Pancreas (tissue), 10 donors: ENCODE data around the gene COMTD1. TPM values are rescaled to one million over a fixed set of nuclear protein-coding genes. Genes with fewer than 3 reads are reported as not detected.

Experiments used
- ATAC-seq, 4 donors: fragments of 200-7000 bp; cut with Tn5 transposase; one replicate each; pipeline versions ENCODE4 v1.8.0 to v1.9.1; 2020; ENCODE audit warnings: mild to moderate bottlenecking in 4 of 4, moderate library complexity in 4 of 4
- DNase-seq, 6 donors: peaks; one replicate each; pipeline ENCODE4 v3.0.0-alpha.2; 2020
- FAIRE-seq: peaks from 2 replicates; lab custom pipeline; 2012; peaks lifted over from hg19 to GRCh38; lab: Jason Lieb, UNC
- H3K27ac ChIP-seq, 4 donors: fragments of 200-600 bp; sonication (generic); 1 replicate in 3 of 4; 2 replicates in 1 of 4; pipeline versions ENCODE4 v1.5.0 to v1.8.0; 2020
- H3K27me3 ChIP-seq, 4 donors: fragments of 200-600 bp; one replicate each; pipeline ENCODE4 v1.8.0; 2021
- H3K36me3 ChIP-seq, 3 donors: fragments of 200-600 bp; sonication (generic) in 1 of 3; one replicate each; pipeline versions ENCODE4 v1.5.0 to v1.8.0; 2020 to 2021
- H3K4me1 ChIP-seq, 3 donors: fragments of 200-600 bp; one replicate each; pipeline ENCODE4 v1.8.0; 2021
- H3K4me3 ChIP-seq, 4 donors: fragments of 200-600 bp; sonication (generic) in 2 of 4; one replicate each; pipeline versions ENCODE4 v1.5.0 to v1.8.0; 2020 to 2021
- H3K9me3 ChIP-seq, 4 donors: fragments of 200-600 bp; one replicate each; pipeline ENCODE4 v1.8.0; 2021
- CTCF ChIP-seq, 4 donors: fragments of 200-600 bp; sonication (generic) in 3 of 4; IDR thresholded peaks; one replicate each; pipeline versions ENCODE4 v1.5.0 to v1.8.0; 2021; ENCODE audit warnings: antibody characterized with exemption in 4 of 4
- WGBS, 2 donors: extraction: QIAGEN DNeasy Blood & Tissue Kit; methylation state at CpG; one replicate each; pipeline ENCODE4 v1.1.7; 2013; 5-methylcytosine and 5-hydroxymethylcytosine counted together
- intact Hi-C, 3 donors: fragments of 100-400 bp; cut with DNase I; formaldehyde crosslinking; loops; one replicate each; pipeline versions ENCODE4 v1.11.1 to v1.14.2; 2022
- polyA plus RNA-seq, 2 donors: library from polyadenylated mRNA; stranded (reverse); fragments of 200-250 nt; gene quantifications; one replicate each; pipeline ENCODE4 v1.2.3, GENCODE V29; 2013
- total RNA-seq, 6 donors: library from RNA; stranded (reverse); fragmentation: NEBNext Ultra II Directional in 4 of 6; extraction: Animal tissue kit (Norgen Biotek cat#: 25700) in 4 of 6; gene quantifications; one replicate each; pipeline versions ENCODE4 v1.2.1 to v1.2.4, GENCODE V29; 2021 to 2023
- donor health status: healthy with polysubstance abuse.
- donor health status: DM: no; HTN: no; CAD: no; lungs with moderate emphysema.
- donor health status: DM: no; HTN: no; CAD: no.
- donor health status: control.
- donor health status: control.
- donor health status: Bipolar disorder and iron deficiency.
- donor health status: DM: yes; HTN: yes; CAD: no.
- donor health status: DM: no; HTN: no; CAD: no.
- donor health status: DM: no; HTN: no; CAD: no.
- donor health status: DM: yes; HTN: yes; CAD: no.

COMTD1 gene
- total and polyA plus RNA-seq, 8 donors, result 54.1 to 318 (median 72.5) TPM

DNA sequence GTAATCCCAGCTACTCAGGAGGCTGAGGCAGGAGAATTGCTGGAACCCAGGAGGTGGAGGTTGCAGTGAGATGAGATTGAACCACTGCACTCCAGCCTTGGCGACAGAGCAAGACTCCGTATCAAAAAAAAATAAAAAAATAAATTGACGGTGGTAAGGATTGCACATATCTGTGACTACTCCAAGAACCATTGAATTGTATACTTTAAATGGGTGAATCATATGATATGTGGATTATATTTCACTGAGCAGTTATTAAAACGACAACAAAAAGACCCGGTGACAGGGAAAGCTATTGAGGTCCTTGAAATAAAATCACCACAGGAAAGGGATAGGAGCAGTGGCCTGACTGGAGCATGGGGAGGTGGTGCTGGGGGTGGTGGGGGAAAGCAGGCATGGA, 31.2 kb upstream of the COMTD1 start:
- Histone ChIP-seq H3K27me3 (no peaks in the 10 kb centered on the region), H3K27ac (no peak overlapping the region), H3K9me3 (no peaks in the 10 kb centered on the region), H3K4me3 (no peak overlapping the region), H3K36me3 (no peaks in the 10 kb centered on the region), H3K4me1 (peaks cover 11 to 17% (median 14%) of the 10 kb centered on the region in 3 donors)
- intact Hi-C loops, result no loop called here
- 91 to 94% methylated on average over 5 of the region's 5 CpGs for WGBS, 2 donors
- DNase-seq (no peak), ATAC-seq (no peak), FAIRE-seq (no peak)
- no peak for TF ChIP-seq CTCF (IDR thresholded peaks at IDR 0.05)

GRCh38 chr10:75265856-75266255, 30.1 kb upstream of the COMTD1 start:
- 78 to 84% methylated on average over 6 of the region's 6 CpGs for WGBS, 2 donors
- H3K27ac ChIP-seq, result no peak overlapping the region
- no peaks in the 10 kb centered on the region for H3K36me3 ChIP-seq
- FAIRE-seq, result no peak
- peaks cover 21 to 24% (median 23%) of the 10 kb centered on the region in 3 donors for H3K4me1 ChIP-seq
- peak in 1 of 6 donors; percentile 22 for DNase-seq
- H3K9me3 ChIP-seq, result no peaks in the 10 kb centered on the region
- intact Hi-C loops, result no loop called here
- H3K4me3 ChIP-seq, result no peak overlapping the region
- no peaks in the 10 kb centered on the region for H3K27me3 ChIP-seq
- TF ChIP-seq CTCF (IDR thresholded peaks at IDR 0.05), result no peak
- no peak for ATAC-seq

DNA sequence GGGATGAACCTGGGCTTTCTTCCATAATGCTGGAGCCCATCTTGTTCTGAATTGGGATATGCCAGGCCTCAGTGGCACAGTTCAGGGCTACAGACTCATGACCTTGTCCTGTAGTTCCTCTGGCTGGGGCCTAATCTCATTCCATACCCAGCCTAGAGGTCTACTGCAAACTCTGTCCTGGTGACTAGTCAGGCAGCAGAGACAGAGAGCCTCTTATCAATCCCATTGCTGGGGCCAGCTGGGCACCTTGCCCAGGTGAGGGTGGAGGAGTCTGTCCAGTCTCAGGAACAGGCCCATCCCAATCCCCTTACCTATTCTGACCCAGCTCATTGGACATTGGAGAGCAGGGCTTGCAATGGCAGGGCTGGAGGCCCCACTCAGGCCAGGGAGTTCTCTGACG, 28.0 kb upstream of the COMTD1 start:
- no peak overlapping the region for H3K4me3 ChIP-seq
- DNase-seq (peak; percentile 67 to 92 (median 79)), ATAC-seq (peak; percentile 33 to 59 (median 52)), FAIRE-seq (no peak)
- intact Hi-C loops, result no loop called here
- peak overlapping the region; percentile 91 to 94 (median 93) for H3K27ac ChIP-seq
- H3K27me3 ChIP-seq, result no peaks in the 10 kb centered on the region
- 58 to 70% methylated on average over 1 of the region's 1 CpG for WGBS, 2 donors
- peaks cover 21 to 24% (median 23%) of the 10 kb centered on the region in 3 donors for H3K4me1 ChIP-seq
- no peak for TF ChIP-seq CTCF (IDR thresholded peaks at IDR 0.05)
- no peaks in the 10 kb centered on the region for H3K36me3 ChIP-seq
- no peaks in the 10 kb centered on the region for H3K9me3 ChIP-seq

- ATAC-seq (peak; percentile 71 to 80 (median 76)), FAIRE-seq (peak; percentile 29), DNase-seq (peak; percentile 82 to 90 (median 88))
- 13 to 18% methylated on average over 25 of the region's 25 CpGs for WGBS, 2 donors
- H3K9me3 ChIP-seq, result no peaks in the 10 kb centered on the region
- no peak for TF ChIP-seq CTCF (IDR thresholded peaks at IDR 0.05)
- H3K4me1 ChIP-seq, result peaks cover 21 to 24% (median 23%) of the 10 kb centered on the region in 3 donors
- no peaks in the 10 kb centered on the region for H3K36me3 ChIP-seq
- intact Hi-C loops, result no loop called here
- peak overlapping the region; percentile 91 to 94 (median 93) for H3K27ac ChIP-seq
- no peaks in the 10 kb centered on the region for H3K27me3 ChIP-seq
- peak overlapping the region in 2 of 4 donors; percentile 17 for H3K4me3 ChIP-seq
Measured at GRCh38 chr10:75261813-75262705, 26.3 kb upstream of the COMTD1 start.

DNA sequence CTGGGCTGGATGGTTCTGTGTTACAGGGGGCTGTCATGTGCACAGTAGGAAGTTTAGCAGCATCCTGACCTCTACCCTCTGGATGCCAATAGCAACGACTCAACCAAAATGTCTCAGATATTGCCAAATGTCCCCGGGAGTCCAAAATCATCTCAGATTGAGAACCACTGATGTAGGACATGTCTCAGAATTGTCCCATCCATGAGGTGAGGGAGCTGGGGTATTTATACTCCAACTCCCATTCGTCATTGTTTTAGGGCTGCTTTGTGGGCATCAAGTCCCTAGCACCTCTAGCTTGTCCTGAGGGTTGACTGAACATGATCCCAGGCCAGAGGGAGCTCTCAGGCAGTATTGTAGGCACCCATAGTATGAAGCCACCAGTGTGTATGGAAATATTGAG, 25.2 kb upstream of the COMTD1 start:
- no peak for DNase-seq
- H3K27ac ChIP-seq, result peak overlapping the region; percentile 91 to 94 (median 93)
- H3K4me1 ChIP-seq, result peaks cover 21 to 24% (median 23%) of the 10 kb centered on the region in 3 donors
- H3K36me3 ChIP-seq, result no peaks in the 10 kb centered on the region
- H3K4me3 ChIP-seq, result peak overlapping the region in 1 of 4 donors; percentile 17
- intact Hi-C loops, result no loop called here
- H3K27me3 ChIP-seq, result no peaks in the 10 kb centered on the region
- no peaks in the 10 kb centered on the region for H3K9me3 ChIP-seq
- no peak for TF ChIP-seq CTCF (IDR thresholded peaks at IDR 0.05)
- ATAC-seq, result no peak
- no peak for FAIRE-seq
- 67 to 78% methylated on average over 3 of the region's 3 CpGs for WGBS, 2 donors
